GM18502 (cell line): Measurements from ENCODE around the gene CACNB4.
"Not testable (repeated sequence)": the region's sequence is repeated elsewhere in the genome, so short reads cannot be mapped to it uniquely, and the experiment has no call there.

ENCODE experiments used
- ATAC-seq: cut with Tn5 transposase; IDR thresholded peaks from one replicate; pipeline ENCODE4 v1.9.1; 2021; ENCODE audit warnings: mild to moderate bottlenecking; ENCODE audit not compliant: unreplicated experiment, poor library complexity

The CACNB4 gene

DNA sequence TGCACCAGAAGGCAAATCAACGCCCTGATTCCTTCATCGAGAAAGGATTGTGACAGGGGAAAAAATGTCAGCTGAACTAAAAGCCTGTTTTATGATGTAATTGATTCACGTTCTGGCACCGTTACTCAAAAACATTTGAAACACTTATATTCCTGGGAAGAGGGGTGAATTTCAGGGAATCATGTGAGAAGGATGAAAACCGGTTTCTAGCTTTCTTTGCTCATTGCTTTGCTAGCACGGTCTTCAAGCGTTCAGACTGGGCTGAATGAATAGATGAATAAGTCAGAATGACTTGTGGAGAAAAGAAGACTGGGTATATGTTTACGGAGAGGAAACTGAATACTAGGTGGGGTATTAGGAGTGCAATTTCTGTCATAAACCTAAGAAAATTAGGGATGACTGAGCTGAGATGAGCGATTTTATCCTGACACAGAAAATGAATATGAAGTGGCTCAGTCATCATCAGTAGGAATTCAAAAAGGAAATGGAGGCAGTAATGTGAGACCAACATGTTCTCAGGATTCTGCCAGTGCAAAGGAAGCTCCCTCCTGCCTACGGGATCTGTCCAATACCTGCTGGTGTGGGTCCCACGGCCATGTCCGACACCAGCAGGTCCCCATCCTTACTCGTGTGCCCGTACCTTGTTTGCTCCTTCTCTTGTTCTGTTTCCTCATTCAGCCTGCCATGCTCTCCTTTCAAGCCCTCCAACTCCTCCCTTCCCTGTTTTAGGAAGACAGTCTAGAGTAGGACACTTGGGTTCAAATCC is 146.0 kb downstream of the CACNB4 start:
- no peak for ATAC-seq

DNA sequence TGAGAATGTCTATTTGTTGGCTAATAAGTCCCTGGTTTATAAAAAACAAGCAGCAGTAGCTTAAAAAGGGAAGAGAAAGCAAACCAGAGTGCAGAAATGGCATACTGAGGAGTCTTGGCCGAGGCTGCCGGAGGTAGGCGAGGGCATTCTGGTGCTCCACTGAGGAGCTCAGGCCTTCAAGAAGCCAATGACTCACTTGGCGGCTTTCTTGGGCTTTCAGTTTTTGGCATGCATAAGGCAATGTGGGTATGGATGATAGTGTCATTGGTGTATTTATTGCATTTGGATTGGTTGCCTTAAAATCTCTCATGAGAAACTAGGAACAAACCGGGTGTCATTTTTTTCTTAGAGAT is 151.1 kb downstream of the CACNB4 start:
- ATAC-seq = peak; percentile 51

GRCh38 chr2:151946899-151947812 is 151.7 kb downstream of the CACNB4 start:
- ATAC-seq = peak; percentile 84

DNA sequence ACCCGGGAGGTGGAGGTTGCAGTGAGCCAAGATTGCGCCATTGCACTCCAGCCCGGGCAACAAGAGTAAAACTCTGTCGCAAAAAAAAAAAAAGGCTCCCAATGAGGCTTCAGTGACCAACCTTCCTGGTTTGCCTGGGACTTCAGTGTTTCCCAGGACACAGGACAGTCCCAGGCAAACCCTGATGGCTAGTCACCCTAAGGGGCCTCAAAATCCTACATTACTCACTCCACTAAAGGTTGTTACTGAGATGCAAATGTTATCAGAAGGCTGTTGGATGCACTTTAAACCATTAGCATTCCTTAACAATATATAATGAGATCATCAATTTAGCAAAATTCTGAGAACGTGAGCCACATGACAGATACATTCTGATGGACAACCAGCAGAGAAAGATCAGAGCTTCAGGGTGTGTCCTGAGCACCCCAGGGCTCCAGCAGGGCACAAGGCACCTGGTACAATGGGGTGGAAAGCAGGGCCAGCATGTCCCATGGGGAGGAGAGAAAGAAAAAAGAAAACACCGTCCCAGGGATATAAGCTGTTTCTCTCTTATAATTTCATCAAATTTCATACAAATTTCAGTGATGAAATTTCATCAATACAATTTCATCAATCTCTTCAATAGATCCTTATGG is 152.5 kb downstream of the CACNB4 start:
- ATAC-seq = no peak

- ATAC-seq = no peak
Measured at GRCh38 chr2:151945602-151946001, 153.2 kb downstream of the CACNB4 start.

- no peak for ATAC-seq
Measured at GRCh38 chr2:151945186-151945585, 153.7 kb downstream of the CACNB4 start.

DNA sequence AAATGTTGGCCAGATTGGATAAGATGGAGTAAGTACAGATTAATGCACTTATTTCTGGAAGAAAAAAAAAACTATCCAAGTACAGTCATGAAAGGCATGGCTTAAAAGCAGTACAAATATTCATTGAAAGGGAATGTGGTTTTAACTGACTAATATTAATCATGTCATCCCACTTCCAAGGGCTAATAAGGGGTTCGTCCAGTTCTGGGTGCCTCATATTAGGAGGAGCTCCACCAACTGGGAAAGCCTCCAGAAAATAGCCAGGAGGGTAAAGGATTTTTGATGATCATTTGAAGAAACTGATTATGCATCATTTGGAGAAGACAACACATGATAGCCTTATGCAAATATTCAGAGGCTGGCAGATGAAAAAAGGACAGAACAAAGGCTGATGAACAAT is 155.4 kb downstream of the CACNB4 start:
- ATAC-seq = no peak

GRCh38 chr2:151942540-151943205 is 156.2 kb downstream of the CACNB4 start:
- ATAC-seq = not testable (repeated sequence)

DNA sequence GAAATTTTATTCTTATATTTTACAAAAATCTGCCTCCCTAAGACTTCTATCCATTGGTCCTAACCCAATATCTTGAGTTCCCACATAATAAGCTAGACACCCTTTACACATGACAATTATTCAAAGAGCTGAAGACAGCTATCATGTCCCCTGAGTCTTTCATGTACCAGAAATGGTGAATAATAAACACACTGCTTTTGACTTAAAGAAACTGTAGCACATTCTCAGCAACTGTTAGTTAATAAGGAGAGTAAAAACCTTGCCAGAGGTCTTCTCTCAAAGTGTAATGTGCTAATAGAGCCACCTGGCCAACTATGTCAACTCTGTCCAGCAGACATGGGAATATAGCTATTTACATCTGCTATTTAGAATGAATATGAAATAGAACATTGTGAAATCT is 160.9 kb downstream of the CACNB4 start:
- no peak for ATAC-seq

DNA sequence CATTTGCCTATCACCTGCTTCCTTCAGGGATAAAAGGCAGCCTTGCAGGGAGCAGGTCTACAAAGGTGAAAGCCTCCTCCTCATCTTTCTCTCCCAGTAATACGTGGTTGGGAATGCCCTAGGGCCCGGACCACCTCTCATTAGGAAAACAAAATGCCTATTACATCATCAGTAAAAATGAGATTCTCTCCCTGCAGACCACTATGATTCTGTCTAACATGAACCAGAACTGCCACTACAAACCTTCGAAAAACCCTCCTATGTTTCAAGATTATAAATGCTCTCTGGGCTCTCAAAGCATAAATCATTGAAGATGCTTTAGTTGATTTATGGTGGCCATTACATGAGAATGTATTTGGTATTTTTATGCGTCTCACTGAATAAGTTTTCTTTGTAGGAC is 162.2 kb downstream of the CACNB4 start:
- no peak for ATAC-seq

GRCh38 chr2:151933266-151933804 is 165.5 kb downstream of the CACNB4 start:
- ATAC-seq = no peak

GRCh38 chr2:151931756-151932155 is 167.1 kb downstream of the CACNB4 start:
- no peak for ATAC-seq

DNA sequence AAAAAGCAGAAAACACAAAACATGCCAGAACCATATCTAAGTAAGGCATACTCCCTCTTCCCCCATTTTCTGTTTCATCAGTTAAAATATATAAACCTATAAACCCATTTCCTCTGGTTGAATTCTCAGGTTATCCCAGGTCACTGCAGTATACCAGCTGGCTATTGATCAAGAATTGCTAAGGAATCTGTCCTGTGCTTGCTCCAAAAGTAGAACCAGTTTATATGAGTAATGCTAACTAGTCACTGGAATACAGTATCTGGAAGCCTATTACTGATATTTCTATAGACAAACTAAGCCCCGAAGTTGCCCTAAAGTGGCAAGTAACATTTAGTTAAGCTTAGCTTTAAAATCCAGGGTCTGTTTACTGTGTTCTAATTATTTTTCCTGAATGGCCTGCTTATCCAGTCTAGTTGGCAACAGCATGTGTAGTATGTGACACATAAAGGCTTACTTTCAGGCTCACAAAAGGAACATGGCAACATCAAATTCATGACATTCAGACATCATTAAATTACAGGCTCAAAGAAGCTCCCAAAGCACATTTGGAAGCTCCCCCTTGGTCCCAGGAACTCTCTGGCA is 167.7 kb downstream of the CACNB4 start:
- ATAC-seq = no peak

GRCh38 chr2:151930042-151930441 is 168.8 kb downstream of the CACNB4 start:
- no peak for ATAC-seq

- no peak for ATAC-seq
Measured at GRCh38 chr2:151928380-151928779, 170.5 kb downstream of the CACNB4 start.

DNA sequence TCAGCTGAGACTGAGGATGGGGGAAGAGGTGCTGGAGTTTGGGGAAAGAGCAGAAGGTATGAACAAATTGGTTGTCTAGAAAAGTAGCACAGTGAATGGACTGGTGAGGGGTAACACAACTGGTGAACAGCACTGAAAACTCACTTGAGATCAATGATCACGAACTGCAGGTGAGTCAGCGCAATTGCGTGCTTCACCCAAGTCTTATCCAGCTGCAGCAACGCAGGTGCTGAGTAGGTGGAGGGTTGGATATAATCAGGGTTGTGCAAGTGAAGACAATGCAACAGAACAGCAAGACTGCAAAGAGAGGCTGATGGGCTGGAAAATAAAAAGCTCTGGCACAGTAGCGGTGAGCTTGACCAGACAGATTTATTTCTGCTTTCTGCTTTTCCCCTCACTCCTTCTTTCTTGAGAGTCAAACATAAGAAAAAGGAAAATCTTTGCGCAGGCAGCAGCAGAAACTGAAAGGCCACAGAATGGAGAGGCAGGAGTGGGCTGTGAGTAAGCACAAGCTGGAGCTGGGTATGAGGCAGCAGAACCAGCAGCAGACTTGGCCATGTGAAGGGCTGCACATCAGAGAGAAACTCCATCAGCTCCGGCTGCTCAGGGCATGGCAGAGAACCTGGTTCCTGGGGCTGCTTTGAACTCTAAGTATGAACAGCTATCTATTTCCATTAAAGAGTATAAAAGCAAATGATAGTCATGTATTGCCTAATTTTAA is 171.2 kb downstream of the CACNB4 start:
- ATAC-seq = no peak

DNA sequence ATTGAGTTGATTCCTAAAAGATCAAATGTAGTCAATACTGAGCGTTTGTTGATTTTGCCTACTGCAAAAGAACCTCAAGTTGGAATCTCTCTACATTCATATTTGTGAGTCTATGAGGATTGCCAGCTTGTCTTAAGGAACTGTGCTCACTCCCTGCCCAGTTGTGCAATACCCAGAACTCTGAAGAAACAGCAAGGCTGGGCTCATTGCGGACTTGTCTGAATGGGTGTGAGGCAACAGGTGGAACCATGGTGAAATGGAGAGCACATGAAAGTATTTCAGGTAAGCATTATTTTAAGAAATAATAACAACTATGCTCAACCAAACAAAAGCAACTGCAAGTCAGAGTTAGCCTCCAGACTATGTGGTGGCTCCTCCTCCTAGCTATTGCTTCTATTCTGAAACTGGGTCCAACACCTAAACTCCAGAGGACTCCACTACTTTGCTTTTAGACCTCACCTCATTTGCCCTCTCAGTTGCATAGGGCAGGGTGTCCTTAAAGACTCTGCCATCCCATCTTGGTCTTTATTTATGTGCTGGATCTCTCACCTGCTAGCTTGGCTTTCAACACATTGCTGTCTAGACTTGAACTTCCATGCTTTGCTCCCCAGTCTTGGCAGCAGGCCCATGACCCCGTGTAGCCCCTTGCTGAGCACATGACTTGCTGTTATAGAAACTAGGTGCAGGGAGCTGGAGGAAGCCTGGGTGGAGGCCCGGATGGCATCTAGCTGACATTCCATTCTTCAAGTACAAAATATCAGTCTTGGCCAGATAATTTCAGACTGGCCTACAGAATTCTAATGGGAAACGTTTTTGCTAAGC is 175.8 kb downstream of the CACNB4 start:
- ATAC-seq = no peak

GRCh38 chr2:151919786-151920185 is 179.1 kb downstream of the CACNB4 start:
- ATAC-seq = no peak
